Measurements from ENCODE around the gene HOMER3. TPM values are rescaled to one million over a fixed set of nuclear protein-coding genes. Genes with fewer than 3 reads are reported as not detected.

Gene HOMER3
- total and polyA plus RNA-seq, 2 donors (not counting 3 experiments of a cell fraction or from before 2014, with no cell fraction given), result 139 to 184 TPM

DNA sequence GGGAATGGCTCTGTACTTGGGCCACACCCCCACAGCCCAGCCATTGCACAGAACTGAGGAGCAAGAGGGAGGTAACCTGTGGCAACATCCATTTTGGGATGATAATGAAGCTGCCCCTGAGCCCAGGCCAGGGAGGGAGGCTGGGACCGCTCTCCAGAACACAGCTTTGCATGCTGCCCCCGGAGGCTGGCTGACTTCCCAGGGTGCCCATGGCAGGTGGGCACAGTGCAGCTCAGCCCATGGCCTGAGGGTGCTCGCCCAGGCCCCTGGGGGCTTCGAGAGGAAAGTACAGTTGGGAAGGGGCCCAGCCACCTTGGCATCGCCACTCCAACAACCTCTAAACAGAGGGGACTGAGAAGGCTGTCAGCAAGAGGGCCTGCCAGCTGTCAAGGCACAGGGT is 27.6 kb downstream of the HOMER3 start:
- dilution Hi-C loops (cut with MboI; ENCODE audit: extremely low pct_ligation_motif_present, low sequenced_read_pairs) (no loop called here), intact Hi-C loops (cut with micrococcal nuclease) (loop anchor here (10.0 kb wide), 2 partner anchors 49 to 459 kb away; no protein-coding TSS in a partner anchor)
- FAIRE-seq (no peak), DNase-seq (ENCODE audit: low read depth, low spot score) (no peak)
- Histone ChIP-seq H3K4me1 (ENCODE audit: control insufficient read depth, extremely low read depth, insufficient read depth, low read length) (peaks cover 6% of the 10 kb centered on the region), H3K9me1 (replicated peaks; ENCODE audit: control insufficient read depth, extremely low read depth, insufficient read depth, low read length) (no peaks in the 10 kb centered on the region), H3K27me3 (ENCODE audit: control insufficient read depth in 2 of 2, insufficient read depth in 2 of 2, low read length in 2 of 2) (no peaks in the 10 kb centered on the region), H3K4me3 (replicated peaks in 1 of 3; ENCODE audit: insufficient read depth in 1 of 3, low read depth in 1 of 3, low read length in 3 of 3) (no peak overlapping the region), H3K9ac (replicated peaks; ENCODE audit: extremely low read depth, insufficient read depth, low read length) (no peak overlapping the region), H2AFZ (ENCODE audit: low read depth, low read length) (no peak overlapping the region), H3K9me3 (replicated peaks; ENCODE audit: control insufficient read depth, insufficient read depth, low read length) (no peaks in the 10 kb centered on the region), H3K36me3 (ENCODE audit: control insufficient read depth in 2 of 2, extremely low read depth in 1 of 2, insufficient read depth in 2 of 2, low read length in 2 of 2) (peaks cover 5 to 26% of the 10 kb centered on the region in 2 experiments), H3K4me2 (ENCODE audit: insufficient read depth, low read length) (no peak overlapping the region), H3K27ac (ENCODE audit: insufficient read depth, low read depth, low read length) (no peak overlapping the region), H3K79me2 (ENCODE audit: control insufficient read depth, insufficient read depth, low read length) (peaks cover 37% of the 10 kb centered on the region), H4K20me1 (replicated peaks; ENCODE audit: control insufficient read depth, extremely low read depth, insufficient read depth, low read length) (peaks cover 2% of the 10 kb centered on the region)
- ChIA-PET POLR2A (no interaction called here), CTCF (interaction anchor here (0.6 kb wide), 2 partner anchors 24 to 74 kb away, joined by 3 read pairs; no protein-coding TSS in a partner anchor)
- no peak for TF ChIP-seq EZH2 (IDR thresholded peaks at IDR 0.05; ENCODE audit: borderline replicate concordance, low read depth, low read length, severe bottlenecking)
- TF ChIP-seq POLR2A (IDR thresholded peaks at IDR 0.05; ENCODE audit: low read depth, low read length), result no peak
- TF ChIP-seq JUN (IDR thresholded peaks at IDR 0.05; ENCODE audit: borderline replicate concordance, insufficient read depth, insufficient read length, low read depth), result no peak
- TF ChIP-seq MYC (IDR thresholded peaks at IDR 0.05; ENCODE audit: low read depth, low read length), result no peak
- TF ChIP-seq, protein P1, sequence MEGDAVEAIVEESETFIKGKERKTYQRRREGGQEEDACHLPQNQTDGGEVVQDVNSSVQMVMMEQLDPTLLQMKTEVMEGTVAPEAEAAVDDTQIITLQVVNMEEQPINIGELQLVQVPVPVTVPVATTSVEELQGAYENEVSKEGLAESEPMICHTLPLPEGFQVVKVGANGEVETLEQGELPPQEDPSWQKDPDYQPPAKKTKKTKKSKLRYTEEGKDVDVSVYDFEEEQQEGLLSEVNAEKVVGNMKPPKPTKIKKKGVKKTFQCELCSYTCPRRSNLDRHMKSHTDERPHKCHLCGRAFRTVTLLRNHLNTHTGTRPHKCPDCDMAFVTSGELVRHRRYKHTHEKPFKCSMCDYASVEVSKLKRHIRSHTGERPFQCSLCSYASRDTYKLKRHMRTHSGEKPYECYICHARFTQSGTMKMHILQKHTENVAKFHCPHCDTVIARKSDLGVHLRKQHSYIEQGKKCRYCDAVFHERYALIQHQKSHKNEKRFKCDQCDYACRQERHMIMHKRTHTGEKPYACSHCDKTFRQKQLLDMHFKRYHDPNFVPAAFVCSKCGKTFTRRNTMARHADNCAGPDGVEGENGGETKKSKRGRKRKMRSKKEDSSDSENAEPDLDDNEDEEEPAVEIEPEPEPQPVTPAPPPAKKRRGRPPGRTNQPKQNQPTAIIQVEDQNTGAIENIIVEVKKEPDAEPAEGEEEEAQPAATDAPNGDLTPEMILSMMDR (IDR thresholded peaks at IDR 0.05; ENCODE audit: extremely low read depth in 1 of 2, insufficient read depth in 1 of 2, low read depth in 1 of 2, low read length in 2 of 2), result no peak
- TF ChIP-seq MAX (IDR thresholded peaks at IDR 0.05; ENCODE audit: insufficient read depth, insufficient read length), result no peak
- no peak for TF ChIP-seq GATA2 (IDR thresholded peaks at IDR 0.05; ENCODE audit: insufficient read depth, insufficient read length, low read depth, low read length)
- TF ChIP-seq POLR2AphosphoS5 (IDR thresholded peaks at IDR 0.05; ENCODE audit: insufficient read depth, low read depth, low read length), result no peak
- no peak for TF ChIP-seq FOS (IDR thresholded peaks at IDR 0.05; ENCODE audit: borderline replicate concordance, insufficient read depth, low read length)
- no TSS peak for BruUV-seq (replicated peaks)

Measured in endothelial cell of umbilical vein (primary cell).